SU-DHL-6 (cell line): ENCODE results near the gene ERN1.

ENCODE experiments used
- H2AFZ ChIP-seq: fragments of 200-600 bp; sonication (generic); 2 replicates; pipeline ENCODE4 v1.6.1; 2014; ENCODE audit warnings: low read depth, mild to moderate bottlenecking, moderate library complexity, mixed read lengths, antibody characterized with exemption, low read length; ENCODE audit not compliant: severe bottlenecking
- H3F3A ChIP-seq: fragments of 200-600 bp; shearing (Covaris generic); 2 replicates; pipeline ENCODE4 v1.6.0; 2016; ENCODE audit warnings: antibody characterized with exemption, mild to moderate bottlenecking; ENCODE audit not compliant: insufficient read depth
- H3K27ac ChIP-seq: fragments of 200-600 bp; sonication (generic); 2 replicates; pipeline ENCODE4 v1.5.1; 2016; ENCODE audit warnings: low read depth, mild to moderate bottlenecking, low read length, moderate library complexity, mixed read lengths
- H3K27me3 ChIP-seq: fragments of 200-600 bp; sonication (generic), shearing (Covaris generic); 2 replicates; pipeline ENCODE4 v1.6.0; 2014; ENCODE audit warnings: mild to moderate bottlenecking, low read length
- H3K36me3 ChIP-seq: fragments of 200-600 bp; sonication (generic); 2 replicates; pipeline ENCODE4 v1.6.1; 2014; ENCODE audit warnings: mild to moderate bottlenecking, low read length, mixed read lengths
- H3K4me2 ChIP-seq: fragments of 300-600, 200-600 bp; shearing (Covaris generic), sonication (generic); 2 replicates; pipeline ENCODE4 v1.6.0; 2014; ENCODE audit warnings: low read length, low read depth, mild to moderate bottlenecking; ENCODE audit not compliant: poor library complexity, severe bottlenecking
- H3K4me3 ChIP-seq: fragments of 200-600 bp; sonication (generic); 2 replicates; pipeline ENCODE4 v1.5.1; 2014; ENCODE audit warnings: antibody characterized with exemption, low read length, mild to moderate bottlenecking, mixed read lengths; ENCODE audit not compliant: insufficient read depth, poor library complexity, severe bottlenecking
- H3K79me2 ChIP-seq: fragments of 200-600 bp; sonication (generic); 2 replicates; pipeline ENCODE4 v1.6.1; 2014; ENCODE audit warnings: mild to moderate bottlenecking, low read length, moderate library complexity; ENCODE audit not compliant: insufficient read depth
- H3K9ac ChIP-seq: fragments of 200-600 bp; sonication (generic); 2 replicates; pipeline ENCODE4 v1.7.0; 2014; ENCODE audit warnings: mild to moderate bottlenecking, low read length
- H3K9me2 ChIP-seq: fragments of 200-600 bp; sonication (generic); replicated peaks from 2 replicates; pipeline ENCODE4 v1.6.1; 2014; ENCODE audit warnings: low read length; ENCODE audit not compliant: insufficient read depth
- H3K9me3 ChIP-seq: fragments of 200-600 bp; sonication (generic); 2 replicates; pipeline ENCODE4 v1.6.1; 2014; ENCODE audit warnings: low read length, mixed read lengths; ENCODE audit not compliant: insufficient read depth
- H4K20me1 ChIP-seq: fragments of 200-600 bp; sonication (generic); 2 replicates; pipeline ENCODE4 v1.6.1; 2014; ENCODE audit warnings: low read depth, mild to moderate bottlenecking, antibody characterized with exemption, low read length, moderate library complexity, mixed read lengths
- EZH2phosphoT487 ChIP-seq: fragments of 200-600 bp; sonication (generic), shearing (Covaris generic); conservative IDR thresholded peaks from 2 replicates; pipeline ENCODE4 v1.6.1; 2018; ENCODE audit warnings: mild to moderate bottlenecking, antibody characterized with exemption, low read length, moderate library complexity, mixed read lengths
- TF ChIP-seq, protein P1 (sequence below): fragments of 200-600 bp; sonication (generic); IDR thresholded peaks from one replicate; pipeline ENCODE4 v1.5.1; 2017; ENCODE audit warnings: antibody characterized with exemption, mild to moderate bottlenecking, low read length, moderate library complexity; ENCODE audit not compliant: insufficient read depth, poor library complexity, severe bottlenecking

Gene ERN1

DNA sequence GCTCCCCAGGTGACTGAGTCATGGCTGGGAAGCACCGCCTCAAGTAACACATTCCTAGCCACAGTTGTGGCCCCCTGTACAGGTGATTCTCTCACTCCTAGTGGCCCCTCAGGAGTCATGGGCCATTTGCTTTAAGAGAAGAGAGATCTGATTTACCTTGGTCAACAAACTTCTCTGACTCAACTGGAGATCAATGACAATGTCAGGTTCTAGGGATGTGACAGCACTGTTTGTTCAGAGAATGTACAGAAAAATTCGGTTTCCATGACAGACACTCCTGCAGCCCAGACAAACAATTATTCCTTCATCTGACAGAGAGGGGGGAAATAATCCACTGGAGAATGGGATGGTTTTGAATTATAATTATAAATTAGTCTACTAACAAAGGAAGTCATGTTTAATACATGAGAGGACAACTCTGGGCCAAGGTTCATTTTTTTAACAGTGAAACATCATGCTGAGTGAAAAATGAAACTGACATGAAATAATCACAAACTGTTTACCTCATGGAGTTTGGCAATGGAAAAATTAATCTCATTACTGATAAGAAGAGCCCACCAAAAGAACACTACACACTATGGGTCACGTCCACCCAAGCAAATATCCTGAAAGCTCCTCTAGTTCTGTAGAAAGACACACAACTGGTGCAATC lies 9.7 kb downstream of the ERN1 start:
- H3K9ac ChIP-seq: no peak overlapping the region
- H3K4me3 ChIP-seq: no peak overlapping the region
- H3K9me2 ChIP-seq: no peaks in the 10 kb centered on the region
- no peaks in the 10 kb centered on the region for H3K79me2 ChIP-seq
- no peak overlapping the region for H2AFZ ChIP-seq
- H3K9me3 ChIP-seq: no peaks in the 10 kb centered on the region
- H4K20me1 ChIP-seq: no peaks in the 10 kb centered on the region; the same call in 1 of the 2 replicates
- no peaks in the 10 kb centered on the region for H3K27me3 ChIP-seq
- no peaks in the 10 kb centered on the region for H3K36me3 ChIP-seq
- H3K27ac ChIP-seq: no peak overlapping the region
- no peak for TF ChIP-seq EZH2phosphoT487
- TF ChIP-seq, protein P1, sequence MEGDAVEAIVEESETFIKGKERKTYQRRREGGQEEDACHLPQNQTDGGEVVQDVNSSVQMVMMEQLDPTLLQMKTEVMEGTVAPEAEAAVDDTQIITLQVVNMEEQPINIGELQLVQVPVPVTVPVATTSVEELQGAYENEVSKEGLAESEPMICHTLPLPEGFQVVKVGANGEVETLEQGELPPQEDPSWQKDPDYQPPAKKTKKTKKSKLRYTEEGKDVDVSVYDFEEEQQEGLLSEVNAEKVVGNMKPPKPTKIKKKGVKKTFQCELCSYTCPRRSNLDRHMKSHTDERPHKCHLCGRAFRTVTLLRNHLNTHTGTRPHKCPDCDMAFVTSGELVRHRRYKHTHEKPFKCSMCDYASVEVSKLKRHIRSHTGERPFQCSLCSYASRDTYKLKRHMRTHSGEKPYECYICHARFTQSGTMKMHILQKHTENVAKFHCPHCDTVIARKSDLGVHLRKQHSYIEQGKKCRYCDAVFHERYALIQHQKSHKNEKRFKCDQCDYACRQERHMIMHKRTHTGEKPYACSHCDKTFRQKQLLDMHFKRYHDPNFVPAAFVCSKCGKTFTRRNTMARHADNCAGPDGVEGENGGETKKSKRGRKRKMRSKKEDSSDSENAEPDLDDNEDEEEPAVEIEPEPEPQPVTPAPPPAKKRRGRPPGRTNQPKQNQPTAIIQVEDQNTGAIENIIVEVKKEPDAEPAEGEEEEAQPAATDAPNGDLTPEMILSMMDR: no peak
- H3F3A ChIP-seq: no peaks in the 10 kb centered on the region
- no peak overlapping the region for H3K4me2 ChIP-seq

DNA sequence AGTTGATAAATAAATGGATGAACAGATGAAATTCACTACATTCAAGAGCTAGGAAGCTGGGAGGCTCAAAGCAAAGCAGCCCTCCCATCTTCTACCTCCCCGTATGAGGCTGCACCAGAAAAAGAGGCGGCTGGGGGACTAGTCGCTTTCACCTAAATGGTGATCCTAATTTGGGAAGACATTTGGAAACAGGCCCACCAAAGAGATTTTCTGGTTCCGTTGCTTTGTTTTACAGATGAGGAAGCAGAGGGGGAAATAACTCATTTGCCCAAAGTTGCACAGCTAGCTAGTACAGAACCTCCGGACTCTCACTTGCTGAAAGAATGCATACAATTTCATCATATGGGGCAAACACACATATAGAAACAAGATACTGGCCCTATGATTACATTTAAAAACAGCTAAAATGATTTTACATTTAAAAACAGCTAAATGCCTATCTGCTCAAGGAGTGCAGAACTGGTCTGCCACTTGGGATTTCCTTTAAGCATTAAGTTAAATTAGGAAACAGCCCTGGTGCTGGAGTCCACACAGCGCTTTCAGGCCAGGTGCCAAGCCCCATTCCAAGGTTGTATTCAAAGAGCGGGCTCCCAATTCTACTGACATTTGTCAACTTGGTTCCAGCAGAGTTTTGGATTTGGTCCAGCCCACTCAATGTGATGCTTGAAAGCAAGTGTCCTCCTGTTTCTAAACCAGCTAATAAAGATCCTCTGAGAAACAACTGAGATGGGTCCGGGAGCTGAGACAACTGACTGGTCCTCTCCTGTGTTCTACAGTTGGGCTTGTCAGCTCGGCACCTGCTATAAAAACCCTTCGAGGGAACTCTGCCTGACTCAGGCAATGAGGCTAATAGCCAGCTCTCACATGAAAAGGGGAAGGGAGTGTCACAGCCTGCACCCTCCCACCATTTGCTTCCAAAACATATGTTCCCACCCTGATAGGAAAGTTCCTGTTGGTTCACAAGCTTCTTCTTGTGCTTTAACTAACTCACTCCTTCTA lies 11.7 kb downstream of the ERN1 start:
- no peaks in the 10 kb centered on the region for H3F3A ChIP-seq

GRCh38 chr17:64115822-64116534 lies 14.0 kb downstream of the ERN1 start:
- H3K79me2 ChIP-seq: no peaks in the 10 kb centered on the region
- TF ChIP-seq, protein P1: no peak
- no peak for TF ChIP-seq EZH2phosphoT487
- no peaks in the 10 kb centered on the region for H3K9me3 ChIP-seq
- no peak overlapping the region for H2AFZ ChIP-seq
- H4K20me1 ChIP-seq: no peaks in the 10 kb centered on the region
- H3K9ac ChIP-seq: no peak overlapping the region
- no peaks in the 10 kb centered on the region for H3K9me2 ChIP-seq
- no peaks in the 10 kb centered on the region for H3K36me3 ChIP-seq
- H3K4me3 ChIP-seq: no peak overlapping the region
- no peak overlapping the region for H3K27ac ChIP-seq
- no peaks in the 10 kb centered on the region for H3F3A ChIP-seq
- no peaks in the 10 kb centered on the region for H3K27me3 ChIP-seq
- no peak overlapping the region for H3K4me2 ChIP-seq

More for the DNA sequence above, 11.7 kb downstream of the ERN1 start:
- H3K4me2 ChIP-seq: no peak overlapping the region
- no peaks in the 10 kb centered on the region for H3K36me3 ChIP-seq
- TF ChIP-seq, protein P1: no peak
- TF ChIP-seq EZH2phosphoT487: no peak
- H3K27ac ChIP-seq: no peak overlapping the region
- H3K9me3 ChIP-seq: no peaks in the 10 kb centered on the region
- H2AFZ ChIP-seq: no peak overlapping the region
- H3K9me2 ChIP-seq: no peaks in the 10 kb centered on the region
- H3K9ac ChIP-seq: no peak overlapping the region
- H4K20me1 ChIP-seq: no peaks in the 10 kb centered on the region; the same call in 1 of the 2 replicates
- H3K27me3 ChIP-seq: no peaks in the 10 kb centered on the region
- no peaks in the 10 kb centered on the region for H3K79me2 ChIP-seq
- H3K4me3 ChIP-seq: no peak overlapping the region
